Erythroblast (primary cell): Measurements from ENCODE around the gene PTPRN2.

Source experiments
- DNase-seq, 2 experiments: peaks; one replicate each; lab custom pipeline; 2025; lab: John Stamatoyannopoulos, UW
- GATA1 ChIP-seq: IDR thresholded peaks from 2 replicates; pipeline ENCODE4 v1.6.1; 2011; ENCODE audit warnings: low read depth, mild to moderate bottlenecking, control low read depth, low read length, moderate library complexity
- POLR2A ChIP-seq: IDR thresholded peaks from 2 replicates; pipeline ENCODE4 v1.6.1; 2011; ENCODE audit warnings: mild to moderate bottlenecking, low read length

PTPRN2 gene

GRCh38 chr7:157560710-157561522, 1026.7 kb downstream of the PTPRN2 start:
- DNase-seq: no peak
- no peak for TF ChIP-seq GATA1
- TF ChIP-seq POLR2A: no peak

GRCh38 chr7:157560258-157560654, 1027.4 kb downstream of the PTPRN2 start:
- DNase-seq: no peak
- no peak for TF ChIP-seq POLR2A
- no peak for TF ChIP-seq GATA1

GRCh38 chr7:157559596-157560257, 1027.9 kb downstream of the PTPRN2 start:
- TF ChIP-seq GATA1 (no peak), POLR2A (no peak)
- DNase-seq: no peak

GRCh38 chr7:157558875-157559595, 1028.6 kb downstream of the PTPRN2 start:
- no peak for TF ChIP-seq GATA1
- no peak for TF ChIP-seq POLR2A
- no peak for DNase-seq

GRCh38 chr7:157558516-157558874, 1029.1 kb downstream of the PTPRN2 start:
- TF ChIP-seq POLR2A (no peak), GATA1 (no peak)
- DNase-seq: no peak

GRCh38 chr7:157558061-157558460, 1029.6 kb downstream of the PTPRN2 start:
- no peak for DNase-seq
- TF ChIP-seq GATA1: no peak
- TF ChIP-seq POLR2A: no peak

GRCh38 chr7:157557263-157557662, 1030.4 kb downstream of the PTPRN2 start:
- no peak for TF ChIP-seq GATA1
- TF ChIP-seq POLR2A: no peak
- DNase-seq: no peak

GRCh38 chr7:157556642-157556944, 1031.0 kb downstream of the PTPRN2 start:
- no peak for DNase-seq
- TF ChIP-seq POLR2A (no peak), GATA1 (no peak)

GRCh38 chr7:157555944-157556641, 1031.5 kb downstream of the PTPRN2 start:
- TF ChIP-seq POLR2A (no peak), GATA1 (no peak)
- no peak for DNase-seq

GRCh38 chr7:157555313-157555712, 1032.3 kb downstream of the PTPRN2 start:
- TF ChIP-seq GATA1 (no peak), POLR2A (no peak)
- DNase-seq: no peak

- TF ChIP-seq POLR2A: no peak
- no peak for TF ChIP-seq GATA1
- no peak for DNase-seq
These were observed 1033.0 kb downstream of the PTPRN2 start for GRCh38 chr7:157554393-157555238.

GRCh38 chr7:157553256-157553655, 1034.4 kb downstream of the PTPRN2 start:
- no peak for DNase-seq
- TF ChIP-seq GATA1: no peak
- TF ChIP-seq POLR2A: no peak
